Muscle layer of colon (tissue), 2 donors: ENCODE measurements around the gene HS6ST1.

ENCODE experiments used
- H3K27ac ChIP-seq: one replicate; pipeline ENCODE4 v1.7.0; 2013; ENCODE audit warnings: low read depth, mild to moderate bottlenecking, low read length, moderate library complexity
- H3K27me3 ChIP-seq, 2 donors: one replicate each; pipeline ENCODE4 v1.7.0; 2013; ENCODE audit warnings: low read length in 2 of 2, mild to moderate bottlenecking in 2 of 2; ENCODE audit not compliant: insufficient read depth in 2 of 2, control insufficient read depth in 1 of 2
- H3K36me3 ChIP-seq: one replicate; pipeline ENCODE4 v1.7.0; 2013; ENCODE audit warnings: mild to moderate bottlenecking, low read length; ENCODE audit not compliant: insufficient read depth
- H3K4me1 ChIP-seq: one replicate; pipeline ENCODE4 v1.7.0; 2013; ENCODE audit warnings: mild to moderate bottlenecking, low read length; ENCODE audit not compliant: insufficient read depth
- H3K4me3 ChIP-seq, 2 donors: one replicate each; pipeline ENCODE4 v1.7.0; 2013; ENCODE audit warnings: low read length in 2 of 2, low read depth in 1 of 2, mild to moderate bottlenecking in 1 of 2, moderate library complexity in 1 of 2
- H3K9ac ChIP-seq: one replicate; pipeline ENCODE4 v1.7.0; 2013; ENCODE audit warnings: low read length
- H3K9me3 ChIP-seq: one replicate; pipeline ENCODE4 v1.7.0; 2013; ENCODE audit warnings: mild to moderate bottlenecking, low read length
- donor health status: abdominal sarcoma.
- donor health status: Adenocarcinoma of cecum.

HS6ST1 gene

GRCh38 chr2:128326346-128326745 lies 7.7 kb upstream of the HS6ST1 start:
- Histone ChIP-seq H3K9ac (no peak overlapping the region), H3K4me3 (no peak overlapping the region), H3K27ac (peak overlapping the region; percentile 61), H3K36me3 (no peaks in the 10 kb centered on the region), H3K4me1 (peaks cover 21% of the 10 kb centered on the region), H3K9me3 (no peaks in the 10 kb centered on the region), H3K27me3 (no peaks in the 10 kb centered on the region)

DNA sequence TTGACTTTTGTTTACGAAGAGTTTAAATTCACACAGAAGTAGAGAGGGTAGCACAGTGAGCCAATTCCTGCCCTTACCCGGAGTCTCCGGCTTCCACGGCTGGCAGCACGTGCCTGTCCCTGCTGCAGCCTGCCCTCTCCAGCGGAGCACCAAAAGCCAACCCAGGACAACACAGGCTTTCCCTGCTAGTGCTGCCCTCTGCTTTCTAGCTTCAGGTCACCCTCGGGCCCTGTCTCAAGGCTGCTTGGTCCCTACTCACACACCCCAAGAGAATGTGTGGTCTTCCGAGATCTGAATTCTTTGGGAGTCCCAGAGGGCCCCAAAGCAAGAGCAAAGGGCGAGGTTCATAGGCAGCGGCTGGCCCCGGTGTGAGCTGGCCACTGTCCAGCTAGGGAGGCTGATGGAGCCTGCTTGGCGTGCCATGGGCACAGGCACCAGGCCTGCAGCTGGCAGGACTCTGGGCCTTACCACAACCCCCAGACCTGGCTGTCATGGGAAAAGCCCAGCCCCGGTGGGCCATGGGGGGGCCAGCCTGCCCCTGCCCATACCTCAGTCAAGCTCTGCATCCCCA lies 7.0 kb upstream of the HS6ST1 start:
- no peak overlapping the region for H3K9ac ChIP-seq
- H3K4me3 ChIP-seq: no peak overlapping the region
- H3K36me3 ChIP-seq: no peaks in the 10 kb centered on the region
- H3K9me3 ChIP-seq: no peaks in the 10 kb centered on the region
- H3K27ac ChIP-seq: peak overlapping the region; percentile 61
- peaks cover 28% of the 10 kb centered on the region for H3K4me1 ChIP-seq
- no peaks in the 10 kb centered on the region for H3K27me3 ChIP-seq

- H3K27ac ChIP-seq: peak overlapping the region; percentile 61
Measured at GRCh38 chr2:128324897-128325410, 6.3 kb upstream of the HS6ST1 start.

DNA sequence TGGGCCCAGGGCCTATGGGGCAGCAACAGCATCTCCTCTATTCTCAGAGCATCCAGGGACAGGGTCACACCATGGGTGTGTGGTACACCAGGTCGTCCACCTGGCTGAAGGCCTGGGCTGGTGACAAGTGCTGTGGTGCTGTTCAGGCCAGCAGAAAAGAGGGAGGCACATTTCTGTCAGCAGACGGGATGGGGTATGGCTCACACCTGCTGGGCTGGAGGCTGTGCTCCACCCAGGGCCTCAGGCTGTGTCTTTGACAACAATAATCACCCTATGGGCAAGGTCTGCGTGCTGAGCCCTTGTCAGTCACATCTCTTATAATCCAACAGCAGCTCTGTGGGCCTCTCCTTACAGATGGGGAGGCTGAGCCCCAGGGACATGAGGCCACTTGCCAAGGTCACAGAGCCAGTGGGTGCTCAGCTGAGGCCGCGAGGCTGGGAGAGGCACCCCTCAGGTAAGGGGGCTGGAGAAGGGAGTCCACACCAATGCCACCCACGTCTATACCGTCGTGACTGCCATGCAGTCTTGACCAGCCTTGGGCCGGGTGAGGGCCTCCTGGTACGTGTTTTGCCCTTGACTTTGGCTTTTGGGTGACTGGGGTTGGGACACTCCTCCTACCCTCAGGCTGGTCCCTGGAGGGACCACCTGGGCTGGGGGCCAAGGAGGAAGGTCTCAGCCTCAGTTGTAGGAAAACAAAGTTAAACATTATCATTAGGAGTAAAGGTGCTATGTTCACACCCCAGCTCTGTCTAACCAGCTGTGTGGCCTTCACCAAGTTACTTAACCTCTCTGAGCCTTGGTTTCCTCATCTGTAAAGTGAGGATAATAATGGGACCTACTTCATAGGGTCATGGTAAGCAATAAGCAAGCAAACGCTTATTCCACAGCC lies 5.6 kb upstream of the HS6ST1 start:
- H3K27me3 ChIP-seq: no peaks in the 10 kb centered on the region
- no peak overlapping the region for H3K27ac ChIP-seq
- no peaks in the 10 kb centered on the region for H3K9me3 ChIP-seq
- H3K36me3 ChIP-seq: no peaks in the 10 kb centered on the region
- no peak overlapping the region for H3K4me3 ChIP-seq
- H3K4me1 ChIP-seq: peaks cover 32% of the 10 kb centered on the region
- no peak overlapping the region for H3K9ac ChIP-seq

More at GRCh38 chr2:128324897-128325410, 6.3 kb upstream of the HS6ST1 start:
- Histone ChIP-seq H3K27me3 (no peaks in the 10 kb centered on the region), H3K9ac (no peak overlapping the region), H3K36me3 (no peaks in the 10 kb centered on the region), H3K9me3 (no peaks in the 10 kb centered on the region), H3K4me3 (no peak overlapping the region), H3K4me1 (peaks cover 32% of the 10 kb centered on the region)

- Histone ChIP-seq H3K4me3 (no peak overlapping the region), H3K27ac (peak overlapping the region; percentile 8), H3K36me3 (no peaks in the 10 kb centered on the region), H3K9ac (no peak overlapping the region), H3K4me1 (peaks cover 32% of the 10 kb centered on the region), H3K27me3 (no peaks in the 10 kb centered on the region), H3K9me3 (no peaks in the 10 kb centered on the region)
Measured at GRCh38 chr2:128323555-128323931, 4.9 kb upstream of the HS6ST1 start.

GRCh38 chr2:128322715-128323554 lies 4.3 kb upstream of the HS6ST1 start:
- peaks cover 32% of the 10 kb centered on the region for H3K4me1 ChIP-seq
- H3K36me3 ChIP-seq: no peaks in the 10 kb centered on the region
- no peaks in the 10 kb centered on the region for H3K9me3 ChIP-seq
- peak overlapping the region in 1 of 2 donors; percentile 56 for H3K4me3 ChIP-seq
- no peaks in the 10 kb centered on the region for H3K27me3 ChIP-seq
- H3K27ac ChIP-seq: peak overlapping the region; percentile 8
- no peak overlapping the region for H3K9ac ChIP-seq

DNA sequence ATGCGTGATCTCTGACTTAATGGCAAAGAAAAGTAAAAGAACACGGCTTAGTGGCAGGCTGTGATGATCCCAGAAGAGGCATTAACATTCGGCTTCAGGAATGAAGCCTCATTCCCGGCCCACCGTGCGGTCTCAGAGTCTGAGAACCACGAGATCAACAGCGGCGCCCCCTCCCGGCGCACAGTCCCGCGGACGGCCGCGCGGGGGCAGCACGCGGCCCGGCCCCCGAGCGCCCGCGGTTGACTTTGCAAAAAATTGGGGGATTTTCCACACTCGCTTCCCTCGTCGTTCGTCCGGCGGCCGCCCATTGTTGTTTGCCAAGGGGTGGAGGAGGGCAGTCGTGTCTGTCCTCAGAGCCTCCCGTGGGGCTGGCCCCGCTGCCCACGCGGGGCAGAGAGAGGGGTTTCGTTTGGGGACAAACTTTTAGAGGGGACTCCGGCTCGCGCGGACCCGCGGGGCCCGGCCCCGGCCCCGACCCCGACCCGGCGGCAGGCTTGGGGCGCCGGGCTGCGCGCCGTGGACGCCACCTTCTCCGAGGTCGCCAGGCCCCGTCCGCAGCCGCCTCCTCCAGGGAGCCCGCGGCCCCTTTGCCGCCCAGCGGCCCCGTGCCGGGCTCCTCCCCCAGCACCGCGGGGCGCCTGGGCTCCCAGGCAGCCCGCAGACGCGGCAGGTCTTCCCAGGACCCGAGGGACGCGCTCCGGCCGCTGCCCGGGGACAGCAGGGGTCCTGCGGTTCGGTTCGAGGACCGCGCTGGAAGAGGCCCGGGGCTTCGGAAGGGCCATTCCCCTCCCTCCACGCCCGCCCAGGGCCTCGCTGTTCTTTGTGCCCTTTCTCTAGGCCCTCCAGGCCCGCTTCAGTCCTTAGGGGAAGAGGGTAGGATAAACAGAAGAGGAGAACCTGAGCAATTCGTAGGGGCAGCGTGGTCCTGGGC lies 3.4 kb upstream of the HS6ST1 start:
- no peaks in the 10 kb centered on the region for H3K27me3 ChIP-seq
- peak overlapping the region; percentile 56 to 61 for H3K4me3 ChIP-seq
- H3K9me3 ChIP-seq: no peaks in the 10 kb centered on the region
- no peak overlapping the region for H3K9ac ChIP-seq
- H3K4me1 ChIP-seq: peaks cover 33% of the 10 kb centered on the region
- H3K27ac ChIP-seq: peak overlapping the region; percentile 68
- no peaks in the 10 kb centered on the region for H3K36me3 ChIP-seq

- no peak overlapping the region for H3K9ac ChIP-seq
- H3K27ac ChIP-seq: peak overlapping the region; percentile 31
- peaks cover 40% of the 10 kb centered on the region for H3K4me1 ChIP-seq
- no peaks in the 10 kb centered on the region for H3K9me3 ChIP-seq
- peak overlapping the region in 1 of 2 donors; percentile 56 for H3K4me3 ChIP-seq
- no peaks in the 10 kb centered on the region for H3K36me3 ChIP-seq
- H3K27me3 ChIP-seq: no peaks in the 10 kb centered on the region
Measured at GRCh38 chr2:128320906-128321771, 2.5 kb upstream of the HS6ST1 start.

DNA sequence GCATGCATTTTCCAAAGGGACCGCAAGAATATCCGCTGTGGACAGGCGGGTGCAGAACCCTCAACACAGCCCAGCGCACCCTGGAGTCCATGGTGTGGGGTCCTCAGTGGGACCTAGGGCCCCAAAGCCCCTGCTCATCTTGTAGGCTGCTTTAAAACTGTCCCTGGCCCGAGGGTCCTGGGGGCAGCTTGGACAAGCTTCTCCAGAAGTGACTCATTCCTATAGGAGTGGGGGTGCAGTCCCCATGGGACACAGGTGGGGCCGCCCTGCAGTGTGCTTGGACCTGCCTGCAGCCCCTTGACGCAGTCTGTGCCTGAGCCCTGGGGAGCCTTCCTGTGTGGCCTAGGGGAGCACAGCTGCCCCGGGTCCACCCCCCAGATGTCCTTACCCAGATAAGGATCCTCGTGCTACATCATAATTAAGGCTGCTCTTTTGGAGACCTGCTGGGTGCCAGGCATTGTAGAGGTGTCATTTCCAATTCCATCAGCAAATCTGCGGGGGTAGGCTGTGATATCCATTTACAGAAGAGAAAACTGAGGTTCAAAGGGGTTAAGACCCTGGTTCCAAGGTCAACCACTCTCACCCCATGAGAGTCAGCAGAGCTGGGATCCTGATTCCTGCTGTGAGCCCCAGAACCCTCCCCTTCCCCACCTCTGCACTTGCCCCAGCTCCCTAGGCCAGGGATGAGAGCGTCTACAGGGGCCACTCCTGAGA lies 1.7 kb upstream of the HS6ST1 start:
- H3K9me3 ChIP-seq: no peaks in the 10 kb centered on the region
- no peaks in the 10 kb centered on the region for H3K27me3 ChIP-seq
- H3K4me3 ChIP-seq: no peak overlapping the region
- H3K27ac ChIP-seq: no peak overlapping the region
- H3K9ac ChIP-seq: no peak overlapping the region
- H3K4me1 ChIP-seq: peaks cover 40% of the 10 kb centered on the region
- H3K36me3 ChIP-seq: no peaks in the 10 kb centered on the region
